Left hindlimb (tissue), 1 donor: ENCODE results near the gene RBFOX2.

Experiments
- DNase-seq: peaks from one replicate; pipeline ENCODE4 v3.0.0-alpha.2; 2018

The RBFOX2 gene

DNA sequence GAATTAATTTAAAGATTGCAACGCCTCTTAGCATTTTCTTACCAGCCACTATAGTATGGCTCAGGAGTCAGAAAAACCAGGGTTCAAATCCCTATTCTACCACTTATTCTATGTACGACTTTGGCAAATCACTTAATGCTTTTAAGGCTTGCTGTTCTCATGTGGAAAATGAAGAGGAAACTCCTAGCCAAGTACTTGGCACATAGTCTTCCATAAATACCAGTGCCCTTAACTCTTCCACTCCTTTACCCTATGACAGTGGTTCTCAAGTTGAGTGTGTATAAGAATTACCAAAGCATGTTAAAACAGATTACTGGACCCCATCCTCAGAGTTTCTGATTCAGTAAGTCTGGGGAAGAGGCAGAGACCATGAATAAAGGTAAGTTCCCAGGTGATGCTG, 107.6 kb downstream of the RBFOX2 start:
- no peak for DNase-seq

DNA sequence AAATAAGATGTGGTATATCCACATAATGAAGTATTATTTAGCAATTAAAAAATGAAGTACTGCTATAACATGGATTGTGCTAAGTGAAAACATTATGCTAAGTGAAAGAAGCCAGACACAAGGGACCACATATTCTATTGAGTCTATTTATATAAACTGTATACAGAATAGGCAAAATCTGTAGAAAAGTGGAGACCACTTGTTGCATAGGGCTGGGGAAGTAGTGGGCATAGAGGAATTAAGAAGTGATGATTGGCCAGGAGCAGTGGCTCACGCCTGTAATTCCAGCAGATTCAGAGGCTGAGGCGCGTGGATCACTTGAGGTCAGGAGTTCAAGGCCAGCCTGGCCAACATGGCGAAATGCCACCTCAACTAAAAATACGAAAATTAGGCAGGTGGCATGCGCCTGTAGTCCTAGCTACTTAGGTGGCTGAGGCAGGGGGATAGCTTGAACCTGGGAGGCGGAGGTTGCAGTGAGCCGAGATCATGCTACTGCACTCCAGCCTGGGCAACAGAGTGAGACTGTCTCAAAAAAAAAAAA, 109.6 kb downstream of the RBFOX2 start:
- no peak for DNase-seq

DNA sequence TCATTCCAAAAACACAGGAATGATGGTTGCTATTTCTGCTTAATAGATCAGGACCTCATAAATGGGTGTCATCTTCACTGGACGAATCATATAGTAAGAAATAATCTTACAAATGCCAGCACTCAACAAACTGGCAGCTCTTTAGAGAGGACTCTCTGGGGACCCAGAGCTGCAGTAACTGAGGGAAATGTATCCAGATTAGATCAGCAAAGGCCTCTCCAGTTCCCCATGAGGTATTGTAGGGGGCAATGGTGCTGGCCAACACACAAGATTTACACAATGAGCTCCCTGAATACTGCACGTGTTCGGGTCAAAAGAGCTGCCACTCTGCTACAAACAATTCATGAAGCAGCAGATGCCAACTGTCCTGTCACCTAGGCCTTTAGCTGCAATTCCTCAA, 110.2 kb downstream of the RBFOX2 start:
- DNase-seq: no peak

DNA sequence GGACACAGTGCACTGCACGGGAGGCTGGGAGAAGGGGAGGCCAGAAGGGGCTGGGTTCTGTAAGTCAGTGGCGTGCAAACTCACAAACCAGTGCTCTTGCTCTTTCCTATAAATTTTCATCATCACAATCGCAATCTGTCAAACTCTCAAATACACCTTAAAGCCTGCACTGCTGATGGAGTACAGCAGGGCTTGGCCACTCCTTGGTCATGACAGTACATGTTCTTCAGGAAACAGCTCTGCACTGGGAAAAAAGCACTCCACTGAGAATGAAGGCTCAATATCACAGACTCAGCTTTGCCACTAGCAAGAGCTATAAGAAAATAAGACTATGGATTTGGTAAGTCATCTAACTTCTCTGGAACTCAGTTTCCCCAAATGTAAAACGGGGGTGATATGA, 111.0 kb downstream of the RBFOX2 start:
- DNase-seq: no peak

DNA sequence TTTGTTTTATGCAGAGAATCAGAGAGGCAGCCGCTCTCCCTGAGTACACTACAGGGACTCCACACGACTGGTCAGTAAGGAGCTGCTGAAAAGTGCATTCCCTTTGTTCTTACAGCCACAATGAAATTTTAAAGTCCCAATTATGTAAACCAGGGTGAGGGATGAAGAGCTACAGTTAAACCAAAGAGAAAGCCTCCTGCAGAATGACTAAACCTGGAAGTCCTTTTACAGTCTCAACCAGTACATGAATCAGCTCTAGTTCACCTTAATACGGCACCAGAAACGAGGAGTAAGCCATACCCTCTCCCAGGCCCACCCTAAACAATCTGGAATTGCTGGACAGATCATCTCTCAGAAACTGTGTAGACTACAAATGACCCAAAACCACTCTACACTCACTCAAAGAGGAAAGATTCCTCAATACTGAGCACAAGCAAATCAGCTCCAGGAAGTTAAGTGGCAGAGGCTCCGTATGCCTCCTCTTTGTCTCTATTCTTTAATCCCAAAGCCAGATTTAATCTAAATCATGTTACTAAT, 113.1 kb downstream of the RBFOX2 start:
- no peak for DNase-seq

DNA sequence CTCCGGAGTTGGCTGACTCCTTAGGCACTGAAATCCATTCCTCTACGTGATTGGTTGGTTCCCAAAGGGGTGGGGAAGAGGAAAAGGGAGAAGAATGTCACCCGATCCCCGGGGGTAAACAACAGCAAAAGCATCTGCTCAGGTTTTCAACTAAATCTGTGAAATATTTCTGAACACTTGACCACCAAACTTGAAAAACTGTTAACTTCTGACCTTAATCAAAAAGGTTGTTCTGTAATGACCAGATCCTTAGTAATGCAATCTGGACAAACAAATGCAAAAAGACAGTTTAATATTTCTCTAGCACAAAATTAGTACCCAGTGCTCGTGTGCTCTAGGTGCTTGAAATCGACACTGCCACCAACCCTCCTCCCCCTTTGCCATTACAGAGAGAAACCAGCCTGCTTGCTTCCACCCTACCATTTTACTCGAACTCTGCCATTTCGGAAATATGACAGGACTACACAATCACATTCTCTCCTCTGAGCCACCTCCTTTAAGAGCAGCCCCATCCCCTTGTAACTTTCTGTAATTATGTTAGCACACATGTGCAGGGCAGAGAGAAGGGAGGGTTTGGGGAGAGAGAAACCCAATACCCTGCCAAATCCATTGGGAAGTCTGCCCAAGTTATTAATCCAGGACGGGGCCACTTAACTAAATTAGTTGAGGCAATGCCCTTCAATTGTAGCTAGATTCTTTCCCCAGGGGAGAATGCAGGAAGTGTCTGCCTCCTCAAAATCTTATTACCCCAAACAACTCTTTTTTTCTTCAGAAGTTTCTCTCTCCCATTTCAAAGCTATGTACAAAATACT, 113.8 kb downstream of the RBFOX2 start:
- DNase-seq: peak; percentile 78

DNA sequence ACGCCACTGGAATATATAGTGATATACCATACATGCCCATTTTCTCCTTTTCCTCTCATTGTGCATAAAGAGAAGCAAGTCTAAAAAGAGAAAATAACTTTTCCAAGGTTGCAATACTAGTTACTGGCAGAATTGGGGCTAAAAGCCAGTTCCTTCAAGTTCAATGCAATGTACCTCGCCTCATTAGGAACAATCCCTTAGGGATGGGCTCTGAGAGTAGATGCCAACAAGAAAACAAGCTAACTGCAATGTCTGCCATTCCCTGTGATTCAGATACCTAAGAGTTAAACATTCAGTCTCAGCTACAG, 114.3 kb downstream of the RBFOX2 start:
- no peak for DNase-seq

DNA sequence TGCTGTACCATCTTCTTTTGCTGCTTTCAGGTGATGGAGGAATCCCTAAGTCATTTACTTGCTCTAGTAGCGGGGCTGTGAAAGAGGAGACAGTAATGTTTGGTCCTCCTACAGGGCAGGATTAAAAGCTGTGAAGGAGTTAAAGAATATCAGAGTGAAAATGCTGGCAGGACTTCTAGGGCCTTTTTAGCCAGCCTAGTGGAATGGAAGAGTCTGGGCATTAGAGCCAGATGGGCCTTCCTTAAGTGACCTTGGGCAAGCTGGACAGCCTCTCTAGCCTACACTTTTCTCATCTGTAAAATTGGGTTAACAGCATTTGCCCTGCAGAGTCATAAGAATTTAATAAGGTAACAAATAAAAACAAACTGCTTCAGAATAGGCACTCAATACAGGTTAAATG, 114.7 kb downstream of the RBFOX2 start:
- no peak for DNase-seq

DNA sequence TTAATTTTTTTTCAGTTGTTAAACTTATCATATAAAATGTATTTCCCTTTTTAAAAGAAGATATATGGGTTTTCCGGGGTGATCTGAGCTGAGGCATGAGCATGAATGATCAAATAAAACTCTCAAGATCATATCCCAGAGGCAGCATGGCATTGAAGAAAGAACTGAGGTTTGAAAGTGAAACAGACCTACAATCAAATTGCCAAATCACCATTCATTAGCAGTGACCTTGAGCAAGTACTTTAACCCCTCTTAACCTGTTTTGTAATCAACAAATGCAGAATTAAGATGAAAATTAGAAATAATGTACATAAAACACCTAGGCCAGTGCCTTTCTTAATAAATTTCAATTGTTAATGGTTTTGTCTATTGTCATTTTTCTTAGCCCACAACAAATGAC, 116.0 kb downstream of the RBFOX2 start:
- DNase-seq: no peak

DNA sequence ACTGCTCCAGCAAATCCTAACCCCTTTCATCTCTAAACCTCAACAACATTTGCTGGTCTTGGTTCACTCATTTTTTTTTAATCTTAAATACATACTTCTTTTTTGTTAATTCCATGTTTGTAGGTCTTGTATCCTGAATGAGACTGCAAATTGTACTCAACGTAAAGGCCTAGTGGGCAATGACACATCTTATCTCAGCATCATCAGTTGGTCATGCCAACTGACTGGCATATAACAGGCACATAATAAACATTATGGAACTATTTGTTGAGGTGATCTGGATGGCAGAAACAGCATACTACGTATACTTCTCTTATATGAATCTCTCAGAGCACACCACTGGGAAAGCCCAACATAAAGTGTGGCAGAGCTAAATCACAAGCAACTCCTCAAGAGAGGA, 116.7 kb downstream of the RBFOX2 start:
- DNase-seq: no peak

DNA sequence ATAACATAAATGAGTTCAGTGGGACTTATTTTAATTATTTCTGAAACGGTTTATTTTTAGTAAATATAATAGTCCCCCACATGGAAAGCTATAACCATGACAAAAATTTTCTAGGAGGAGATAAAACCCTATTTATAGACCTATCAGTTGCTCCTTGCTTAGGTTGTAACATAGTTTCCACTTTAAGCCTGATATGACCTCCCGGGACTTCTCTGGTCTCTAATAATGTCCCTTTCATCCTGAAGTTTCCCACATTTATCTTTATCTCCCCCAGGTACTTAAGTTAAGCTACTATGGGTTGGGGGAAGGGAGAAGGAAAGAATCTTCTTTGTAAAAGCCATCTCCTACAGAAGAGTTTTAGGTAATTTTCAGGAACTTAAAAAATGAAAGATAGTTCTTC, 117.7 kb downstream of the RBFOX2 start:
- DNase-seq: no peak

DNA sequence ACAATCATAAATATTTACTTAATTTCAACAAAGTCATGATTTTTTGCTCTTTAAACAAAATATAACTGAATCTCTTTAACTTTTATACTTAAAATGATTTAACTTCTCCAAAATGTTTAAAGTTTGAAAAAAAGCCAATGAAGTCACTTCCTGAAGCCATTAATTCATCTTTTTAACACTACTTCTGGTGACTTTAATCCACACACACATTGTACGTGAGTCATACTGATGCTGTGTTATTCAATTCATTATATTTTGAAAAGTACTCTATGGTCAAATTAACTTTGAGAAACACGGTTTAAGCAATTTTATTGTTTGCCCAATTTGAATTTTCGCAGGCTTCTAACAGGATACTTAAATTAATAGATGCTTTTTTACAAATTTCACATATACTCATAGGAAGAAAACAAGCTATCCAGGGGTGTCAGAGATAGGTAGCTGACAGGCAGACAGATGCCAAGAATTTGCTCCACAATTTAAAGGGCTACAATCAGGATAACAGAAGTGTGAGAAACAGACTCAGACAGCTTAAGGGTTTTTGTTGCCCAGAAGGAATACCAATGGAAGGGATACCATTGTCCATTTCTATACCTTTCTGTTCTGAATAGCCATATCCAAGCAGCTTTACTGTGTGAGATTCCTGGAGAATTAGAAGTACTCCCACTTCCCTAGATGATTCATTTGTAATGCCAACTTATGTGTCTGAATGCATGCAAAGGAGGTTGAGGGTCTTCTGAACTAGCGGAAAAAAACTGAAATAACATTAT, 118.4 kb downstream of the RBFOX2 start:
- DNase-seq: no peak

DNA sequence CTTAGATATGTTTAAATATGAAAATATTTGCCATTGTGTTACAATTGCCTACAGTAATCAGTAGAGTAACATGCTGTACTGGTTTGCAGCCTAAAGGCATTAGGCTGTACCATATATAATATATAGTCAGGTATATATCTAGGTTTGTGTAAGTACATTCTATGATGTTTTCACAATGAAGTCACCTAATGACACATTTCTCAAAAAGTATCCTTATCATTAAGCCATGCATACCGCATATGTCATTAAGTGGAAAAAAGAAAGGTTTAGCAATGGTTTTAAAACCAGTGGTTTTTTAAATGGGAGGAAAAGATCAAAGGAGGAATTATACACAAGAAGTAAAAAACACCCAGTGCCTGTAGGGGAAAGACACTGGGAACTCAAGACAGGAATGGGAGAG, 122.7 kb downstream of the RBFOX2 start:
- no peak for DNase-seq

DNA sequence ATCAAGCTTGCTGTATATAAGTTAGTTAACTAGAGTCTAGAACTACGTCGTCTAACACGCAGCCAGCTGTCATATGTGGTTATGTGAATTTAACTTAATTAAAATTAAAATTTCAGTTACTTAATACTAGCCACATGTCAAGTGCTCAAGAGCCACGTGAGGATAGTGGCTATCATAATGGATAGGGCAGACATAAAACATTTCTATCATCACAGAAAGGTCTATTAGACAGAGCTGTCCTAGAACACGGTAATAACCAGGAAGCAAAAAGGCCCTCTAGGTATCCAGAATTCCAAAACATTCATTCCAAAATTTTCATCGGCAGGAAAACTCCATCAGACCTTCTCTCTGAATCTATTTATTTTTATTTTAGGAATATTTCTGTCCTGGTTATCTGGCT, 123.9 kb downstream of the RBFOX2 start:
- no peak for DNase-seq

DNA sequence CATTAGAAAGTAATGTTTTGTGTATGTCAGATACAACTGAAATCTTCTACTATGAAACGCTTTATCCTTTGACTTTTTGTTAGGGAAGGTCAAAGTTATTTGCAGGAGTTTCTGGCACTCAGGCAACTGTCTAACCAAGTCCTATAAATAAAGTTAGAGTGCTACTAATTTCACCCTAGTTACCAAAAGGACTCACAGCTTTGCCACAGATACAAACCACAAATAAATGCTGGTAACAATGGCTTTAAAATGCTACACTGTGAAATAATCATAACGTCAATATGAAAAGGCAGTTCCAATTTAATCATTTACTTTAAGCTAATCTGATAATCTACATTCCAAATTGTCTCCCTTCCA, 124.3 kb downstream of the RBFOX2 start:
- DNase-seq: no peak

DNA sequence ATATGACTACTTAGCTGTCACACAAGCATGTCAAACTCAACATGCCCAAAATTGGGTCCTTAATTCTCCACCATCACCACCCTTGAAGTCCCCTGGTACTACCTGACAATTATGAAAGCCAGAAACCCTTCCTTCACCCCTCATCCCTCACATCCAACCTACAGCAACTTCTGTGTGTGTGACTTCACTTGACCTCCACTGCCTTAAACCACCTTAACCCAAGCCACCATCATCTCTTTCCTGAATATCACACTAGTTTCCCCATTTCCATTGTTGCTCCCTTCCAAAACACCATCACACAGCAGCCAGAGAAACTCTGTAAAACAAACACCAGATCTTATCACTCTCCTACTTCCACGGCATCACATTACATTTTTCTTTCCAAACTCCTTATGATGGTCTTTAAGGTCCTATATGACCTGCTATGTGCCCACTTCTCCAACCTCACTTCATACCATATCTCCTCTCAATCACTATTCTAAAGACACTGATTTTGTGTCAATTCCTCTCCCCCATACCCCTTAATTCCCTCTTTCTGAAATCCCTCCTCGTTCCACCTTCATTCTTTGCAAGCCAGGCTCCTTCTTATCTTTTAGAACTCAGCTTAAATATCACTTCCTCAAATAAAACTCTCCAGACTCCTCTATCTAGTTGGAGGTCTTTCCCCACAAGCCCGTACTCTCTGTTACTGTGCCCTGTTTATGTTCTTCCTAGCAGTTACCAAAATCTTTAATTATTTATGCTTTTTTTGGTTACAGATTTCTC, 124.9 kb downstream of the RBFOX2 start:
- no peak for DNase-seq

DNA sequence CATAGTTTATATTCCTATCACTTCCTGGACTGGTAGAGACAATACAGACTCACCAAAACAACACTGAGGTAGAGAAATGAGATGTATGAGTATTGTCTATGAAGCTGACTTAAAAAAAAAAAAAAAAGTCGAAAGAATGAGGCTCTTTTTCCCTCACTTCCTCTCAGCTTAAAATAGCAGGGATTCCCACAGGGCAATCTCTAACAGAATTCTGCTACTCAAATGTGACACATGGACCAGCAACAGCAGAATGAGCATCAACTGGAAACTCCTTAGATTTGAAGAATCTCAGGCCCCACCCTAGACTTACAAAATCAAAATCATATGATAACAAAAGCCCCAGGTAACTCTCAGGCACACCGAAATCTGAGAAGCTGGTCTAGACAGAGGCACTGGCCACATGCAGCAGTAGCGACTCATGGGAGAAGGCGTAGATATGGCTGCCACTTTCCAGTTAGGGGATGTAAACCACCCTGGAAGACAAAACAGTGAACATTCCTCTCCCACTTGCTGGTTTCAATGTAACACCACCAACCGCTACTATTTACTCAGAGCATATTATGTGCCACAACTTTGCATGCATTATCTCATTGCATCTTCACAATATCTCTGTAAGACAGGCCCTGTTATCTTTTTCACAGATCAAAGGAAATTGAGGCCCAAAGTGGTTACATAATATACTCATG, 128.0 kb downstream of the RBFOX2 start:
- DNase-seq: no peak

DNA sequence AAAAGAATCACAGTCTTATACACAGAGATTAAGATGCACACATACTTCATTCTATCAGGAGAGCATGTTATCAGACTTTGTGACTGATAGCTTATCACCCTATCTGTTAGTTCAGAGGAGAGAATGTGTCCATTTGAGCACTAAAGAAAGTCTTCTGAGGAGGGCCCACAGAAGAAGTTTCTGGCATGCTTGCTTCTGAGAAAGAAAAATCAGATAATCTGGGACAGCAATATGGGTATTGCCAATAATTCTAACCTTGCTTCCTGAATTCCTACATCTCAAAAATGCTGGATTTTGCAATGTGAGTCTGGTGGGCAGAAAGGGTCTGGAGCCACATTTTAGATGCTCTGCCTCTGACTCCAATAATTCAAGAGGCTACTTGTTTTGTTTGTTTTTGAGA, 128.9 kb downstream of the RBFOX2 start:
- DNase-seq: no peak

DNA sequence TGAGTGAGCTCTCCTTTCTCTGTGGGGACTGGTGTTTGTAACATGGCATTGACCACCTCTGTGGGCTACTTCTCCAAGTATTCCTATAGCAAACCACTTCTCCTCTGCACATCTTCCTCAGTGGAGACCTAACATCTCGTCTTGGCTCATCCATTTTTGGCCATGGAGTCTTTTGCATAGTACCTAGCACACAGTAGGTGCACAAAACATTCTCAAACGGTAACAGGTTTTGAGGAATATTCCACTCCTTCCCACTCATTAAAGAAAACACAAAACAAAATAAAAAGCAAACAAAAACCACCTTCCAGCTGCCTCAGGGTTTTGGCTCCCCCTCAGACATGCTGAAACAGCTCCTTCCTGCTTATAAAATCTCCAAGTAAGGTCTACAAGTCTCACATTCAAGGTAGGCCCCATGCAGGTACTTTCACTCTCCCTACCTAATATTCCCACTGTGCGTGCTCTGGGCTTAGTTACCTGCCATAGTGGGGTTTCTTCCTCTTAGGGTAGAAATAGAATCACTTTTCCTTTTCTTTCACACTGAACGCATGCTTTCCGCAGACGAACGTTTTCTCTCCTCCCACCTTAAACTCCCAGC, 132.4 kb downstream of the RBFOX2 start:
- no peak for DNase-seq

DNA sequence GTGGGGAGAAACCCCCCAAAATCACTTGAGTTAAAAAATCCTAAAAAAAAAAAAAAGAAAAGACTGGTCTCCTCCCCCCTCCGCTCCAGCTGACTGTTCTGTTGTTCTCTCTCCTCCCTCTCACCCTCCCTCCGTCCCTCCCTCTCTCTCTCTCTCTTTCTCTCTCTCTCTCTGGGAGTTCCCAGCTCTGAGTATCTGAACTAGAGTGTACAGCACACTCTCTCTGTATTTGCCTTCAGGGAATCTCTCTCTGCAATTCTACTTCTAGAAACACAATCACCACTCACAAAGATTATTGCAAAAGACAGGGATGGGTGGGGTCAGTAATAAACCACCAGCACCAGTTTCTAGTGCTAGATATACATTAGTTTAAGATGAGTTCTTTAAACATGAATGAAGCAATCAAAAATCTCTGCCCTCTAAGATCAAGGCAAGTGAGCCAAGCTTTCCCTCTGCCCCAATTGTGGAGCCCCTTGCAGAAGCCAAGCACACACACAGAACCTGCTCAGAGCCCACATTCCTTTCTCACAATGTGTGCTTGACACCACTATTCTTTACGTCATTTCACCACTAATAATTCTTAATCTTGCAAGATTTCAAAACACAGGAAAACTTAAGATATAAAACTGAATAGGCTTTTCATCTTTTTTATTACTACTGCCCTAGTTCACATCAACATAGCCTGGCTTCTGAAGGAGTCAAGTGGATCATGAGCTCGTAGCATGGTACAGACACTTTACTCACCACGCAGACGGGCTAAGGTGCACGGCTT, 133.5 kb downstream of the RBFOX2 start:
- peak; percentile 61 for DNase-seq

DNA sequence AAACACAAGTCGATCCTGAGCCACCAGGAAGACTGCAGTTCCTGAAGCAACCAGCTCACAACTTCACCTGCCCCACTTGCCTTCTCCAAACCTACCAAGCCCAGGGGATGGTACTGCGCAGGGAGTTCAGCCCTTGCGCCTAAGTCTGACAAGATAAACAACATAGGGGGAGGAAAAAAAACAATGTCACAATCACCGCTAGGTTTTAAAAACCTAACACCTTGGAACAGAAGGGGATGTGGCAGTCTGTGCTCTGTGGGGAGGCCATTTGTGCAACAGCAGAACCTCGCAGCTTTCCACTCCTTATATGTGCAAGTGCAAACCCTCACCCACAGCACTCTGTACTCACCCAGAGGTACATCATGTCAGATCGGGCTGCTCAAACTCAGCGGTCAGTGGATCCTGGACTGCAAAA, 134.2 kb downstream of the RBFOX2 start:
- no peak for DNase-seq

DNA sequence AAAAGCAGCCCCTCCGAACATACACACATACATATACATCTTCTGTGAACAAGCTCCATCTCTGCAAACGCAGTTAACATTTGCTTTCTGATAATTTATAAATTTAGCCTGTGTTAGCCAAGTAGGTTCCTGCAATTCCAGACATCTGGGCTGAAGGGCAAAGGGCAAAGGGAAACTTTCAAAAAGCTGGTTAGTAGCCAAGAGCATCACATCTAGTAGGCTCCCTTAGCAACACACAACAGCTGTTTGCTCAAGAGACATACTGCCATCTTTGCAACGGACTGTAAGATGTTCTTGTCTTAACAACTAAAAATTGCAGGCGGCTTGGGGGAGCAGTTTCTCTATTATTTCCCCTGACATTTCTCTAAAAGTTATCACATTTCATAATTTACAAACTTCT, 134.9 kb downstream of the RBFOX2 start:
- DNase-seq: no peak
